Measurements from ENCODE around the gene TUBGCP3. TPM values are rescaled to one million over a fixed set of nuclear protein-coding genes. Genes with fewer than 3 reads are reported as not detected.

The TUBGCP3 gene
- total RNA-seq, 4 donors from 2014 or later = 21.9 to 60.9 (median 32.0) TPM

- Histone ChIP-seq H3K4me3 (no peak overlapping the region), H3K9me3 (no peaks in the 10 kb centered on the region), H3K4me1 (peaks cover 4% of the 10 kb centered on the region), H3K27me3 (peaks cover 64% of the 10 kb centered on the region), H3K27ac (no peak overlapping the region), H3K36me3 (no peaks in the 10 kb centered on the region)
- WGBS = 0% methylated on average over 5 of the region's 10 CpGs
- TF ChIP-seq POLR2A (IDR thresholded peaks at IDR 0.05) = no peak
- no peak for TF ChIP-seq EP300 (IDR thresholded peaks at IDR 0.05)
- TF ChIP-seq POLR2AphosphoS5 (IDR thresholded peaks at IDR 0.05) = no peak
- TF ChIP-seq CTCF (IDR thresholded peaks at IDR 0.05) = peak; percentile 48 to 89
- peak in 1 of 2 donors; percentile 74 for DNase-seq (ENCODE audit: low spot score in 2 of 2)
Measured at GRCh38 chr13:112443995-112444311, 144.0 kb downstream of the TUBGCP3 start.

- Histone ChIP-seq H3K4me1 (peaks cover 4% of the 10 kb centered on the region), H3K27ac (no peak overlapping the region), H3K4me3 (no peak overlapping the region), H3K27me3 (peaks cover 64% of the 10 kb centered on the region), H3K9me3 (no peaks in the 10 kb centered on the region), H3K36me3 (no peaks in the 10 kb centered on the region)
- DNase-seq (ENCODE audit: low spot score in 2 of 2) = peak in 1 of 2 donors; percentile 75
- WGBS = 25% methylated on average over 27 of the region's 31 CpGs
- TF ChIP-seq CTCF (IDR thresholded peaks at IDR 0.05) (no peak), EP300 (IDR thresholded peaks at IDR 0.05) (no peak), POLR2A (IDR thresholded peaks at IDR 0.05) (no peak), POLR2AphosphoS5 (IDR thresholded peaks at IDR 0.05) (no peak)
Measured at GRCh38 chr13:112443191-112443994, 144.6 kb downstream of the TUBGCP3 start.

- Histone ChIP-seq H3K27ac (no peak overlapping the region), H3K27me3 (peaks cover 60% of the 10 kb centered on the region), H3K4me3 (no peak overlapping the region), H3K4me1 (peaks cover 4% of the 10 kb centered on the region), H3K36me3 (no peaks in the 10 kb centered on the region), H3K9me3 (peaks cover 3% of the 10 kb centered on the region)
- TF ChIP-seq CTCF (IDR thresholded peaks at IDR 0.05) (no peak), EP300 (IDR thresholded peaks at IDR 0.05) (no peak), POLR2AphosphoS5 (IDR thresholded peaks at IDR 0.05) (no peak)
- 51% methylated on average over 11 of the region's 21 CpGs for WGBS
- DNase-seq (ENCODE audit: low spot score in 2 of 2) = peak in 1 of 2 donors; percentile 56
Measured at GRCh38 chr13:112442483-112443090, 145.4 kb downstream of the TUBGCP3 start.

GRCh38 chr13:112441779-112442310 lies 146.1 kb downstream of the TUBGCP3 start:
- Histone ChIP-seq H3K4me1 (peaks cover 4% of the 10 kb centered on the region), H3K27me3 (peaks cover 59% of the 10 kb centered on the region), H3K36me3 (no peaks in the 10 kb centered on the region), H3K4me3 (no peak overlapping the region), H3K27ac (no peak overlapping the region), H3K9me3 (peaks cover 3% of the 10 kb centered on the region)
- 86% methylated on average over 13 of the region's 19 CpGs for WGBS
- peak in 1 of 2 donors; percentile 70 for DNase-seq (ENCODE audit: low spot score in 2 of 2)
- TF ChIP-seq POLR2A (IDR thresholded peaks at IDR 0.05) (no peak), EP300 (IDR thresholded peaks at IDR 0.05) (no peak), POLR2AphosphoS5 (IDR thresholded peaks at IDR 0.05) (no peak), CTCF (IDR thresholded peaks at IDR 0.05) (no peak)

- no peak overlapping the region for H3K27ac ChIP-seq
- DNase-seq (ENCODE audit: low spot score in 2 of 2) = peak in 1 of 2 donors; percentile 65
- 95% methylated on average over 17 of the region's 17 CpGs for WGBS
- H3K9me3 ChIP-seq = peaks cover 3% of the 10 kb centered on the region
- peaks cover 4% of the 10 kb centered on the region for H3K4me1 ChIP-seq
- no peaks in the 10 kb centered on the region for H3K36me3 ChIP-seq
- no peak overlapping the region for H3K4me3 ChIP-seq
- no peak for TF ChIP-seq CTCF (IDR thresholded peaks at IDR 0.05)
- no peak for TF ChIP-seq POLR2A (IDR thresholded peaks at IDR 0.05)
- no peak for TF ChIP-seq POLR2AphosphoS5 (IDR thresholded peaks at IDR 0.05)
- TF ChIP-seq EP300 (IDR thresholded peaks at IDR 0.05) = no peak
- H3K27me3 ChIP-seq = peaks cover 59% of the 10 kb centered on the region
Measured at GRCh38 chr13:112441226-112441625, 146.7 kb downstream of the TUBGCP3 start.
